ENCODE data around the gene SLC66A2.

GRCh38 chr18:79962835-79963657 lies 11.6 kb upstream of the SLC66A2 start:
- no peak for TF ChIP-seq CTCF (IDR thresholded peaks at IDR 0.05)
- no peak for TF ChIP-seq POLR2A (IDR thresholded peaks at IDR 0.05)
